Ecto neural progenitor cell (in vitro differentiated cells): Measurements from ENCODE around the gene PXN.
"Not testable (repeated sequence)": the region's sequence is repeated elsewhere in the genome, so short reads cannot be mapped to it uniquely, and the experiment has no call there.

Experiments used
- DNase-seq: peaks from one replicate; pipeline ENCODE4 v3.0.0-alpha.2; 2018; ENCODE audit warnings: low spot score

The PXN gene

DNA sequence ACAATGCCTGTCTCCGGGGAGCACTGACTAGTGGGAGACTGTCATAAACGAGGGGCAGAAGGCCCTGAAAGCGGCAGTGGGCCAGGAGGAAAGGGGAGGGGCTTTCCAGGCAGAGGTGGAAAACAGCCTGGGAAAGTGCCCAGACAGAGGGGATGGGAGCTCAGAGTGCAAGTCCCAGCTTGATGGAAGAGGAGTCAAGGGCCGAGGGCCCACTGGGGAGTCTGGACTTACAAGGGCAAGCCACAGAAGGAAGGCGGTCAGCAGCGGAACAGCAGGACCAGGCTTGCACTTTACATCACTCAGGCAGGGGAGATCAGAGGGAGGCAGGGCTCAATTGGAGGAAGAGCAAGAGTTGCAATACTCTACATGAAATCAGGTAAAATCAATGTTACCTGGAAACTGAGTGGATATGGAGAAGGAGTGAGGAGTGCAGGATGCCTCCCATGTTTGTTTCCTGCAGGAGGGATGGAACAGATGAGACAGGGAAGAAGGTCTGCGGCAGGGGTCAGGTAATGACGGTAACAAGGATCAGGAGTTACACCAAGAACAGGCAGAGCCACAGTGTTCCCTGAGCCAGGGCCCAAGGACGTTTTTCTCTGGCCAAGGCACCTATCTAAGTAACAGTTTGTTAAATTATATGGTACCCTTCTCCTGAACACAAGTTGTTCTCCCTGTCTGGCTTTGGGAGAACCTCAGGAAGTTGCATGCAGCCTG is 23.8 kb downstream of the PXN start:
- peak; percentile 48 for DNase-seq

DNA sequence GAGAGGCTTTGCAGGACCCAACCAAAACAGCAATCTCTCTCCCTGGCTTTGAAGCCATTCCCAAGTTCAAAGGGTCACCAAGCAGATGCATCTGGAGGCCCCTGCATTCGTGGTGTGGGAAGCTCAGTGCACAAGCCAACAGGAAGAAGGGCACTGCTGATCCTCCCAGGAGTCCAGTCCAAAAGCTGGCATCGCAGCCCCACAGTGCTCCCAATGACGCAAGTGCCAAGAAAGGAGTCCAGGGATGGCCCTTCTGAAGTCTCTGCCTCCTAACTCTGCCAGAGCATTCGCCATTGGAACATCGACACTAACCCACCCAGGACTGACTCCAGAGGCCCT is 25.1 kb downstream of the PXN start:
- DNase-seq = no peak

DNA sequence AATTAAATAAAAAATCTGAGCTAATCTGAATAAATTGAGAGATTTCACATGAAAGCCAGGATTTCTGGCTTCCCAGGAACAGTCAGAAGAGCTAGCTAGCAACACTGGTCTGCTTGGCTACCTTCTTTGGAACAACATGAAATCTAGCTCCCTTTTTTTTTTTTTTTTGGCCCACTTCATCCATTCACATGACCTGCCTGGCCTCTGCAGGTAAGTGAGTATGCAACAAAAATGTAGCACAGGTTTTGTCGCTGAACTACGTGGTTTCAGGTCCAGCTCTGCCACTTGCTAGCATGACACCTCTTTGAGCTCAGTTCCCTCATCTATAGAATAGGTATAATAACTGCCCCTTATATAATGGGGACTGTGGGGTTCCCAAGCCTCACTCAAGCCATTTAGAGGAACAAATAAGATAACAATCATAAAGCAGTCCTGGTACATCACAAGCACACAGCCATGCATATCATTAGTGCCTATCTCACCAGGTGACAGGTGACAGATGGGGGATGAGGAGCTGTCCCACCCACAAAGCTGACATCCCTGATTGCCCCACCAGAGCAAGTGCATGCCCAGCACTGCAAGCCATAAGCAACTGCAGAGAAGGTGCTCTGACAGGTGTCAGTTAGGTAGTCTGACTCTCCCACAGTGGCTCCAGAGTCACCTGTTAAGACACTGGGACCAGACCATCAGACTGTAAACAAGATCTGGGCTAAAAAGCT is 25.6 kb downstream of the PXN start:
- DNase-seq = no peak

- DNase-seq = no peak
Measured at GRCh38 chr12:120238839-120239445, 26.6 kb downstream of the PXN start.

GRCh38 chr12:120238217-120238616 is 27.3 kb downstream of the PXN start:
- DNase-seq = no peak

DNA sequence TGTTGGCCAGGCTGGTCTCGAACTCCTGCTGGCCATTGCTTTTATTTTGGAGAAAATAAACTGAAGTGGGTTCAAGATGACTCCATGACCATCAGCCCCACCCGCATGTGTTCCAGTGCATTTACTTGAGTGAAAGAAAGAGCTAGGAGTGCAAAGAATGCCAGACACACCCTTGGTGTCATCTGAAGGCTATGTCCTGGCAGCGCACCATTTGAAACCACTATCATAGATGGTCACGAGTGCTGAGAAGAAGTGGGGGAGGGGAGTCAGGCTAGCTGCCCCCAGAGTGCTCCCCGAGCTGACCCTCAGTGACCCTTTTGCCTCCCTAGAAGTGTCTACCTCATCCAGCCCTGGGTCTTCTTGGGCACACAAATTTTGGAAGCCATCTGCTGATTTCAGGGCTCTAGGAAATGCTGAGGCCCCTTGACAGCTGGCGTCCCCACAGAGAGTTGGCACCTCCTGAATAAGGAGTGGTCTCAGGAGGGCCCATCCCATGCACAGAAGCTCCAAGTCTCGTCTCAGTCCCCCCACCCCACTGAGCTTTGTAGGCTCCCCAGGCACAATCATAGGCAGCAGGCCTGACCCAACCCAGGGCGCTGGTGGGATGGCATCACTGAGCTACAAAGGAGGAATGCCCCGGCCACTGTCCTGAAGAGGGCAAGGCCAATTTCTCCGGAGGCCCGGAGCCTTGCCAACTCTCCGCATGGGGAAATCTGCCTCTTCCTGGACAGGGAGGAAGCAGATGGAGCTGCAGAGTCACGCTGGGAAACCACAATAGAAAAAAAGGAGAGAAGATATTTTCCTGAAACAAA is 28.0 kb downstream of the PXN start:
- DNase-seq = no peak

DNA sequence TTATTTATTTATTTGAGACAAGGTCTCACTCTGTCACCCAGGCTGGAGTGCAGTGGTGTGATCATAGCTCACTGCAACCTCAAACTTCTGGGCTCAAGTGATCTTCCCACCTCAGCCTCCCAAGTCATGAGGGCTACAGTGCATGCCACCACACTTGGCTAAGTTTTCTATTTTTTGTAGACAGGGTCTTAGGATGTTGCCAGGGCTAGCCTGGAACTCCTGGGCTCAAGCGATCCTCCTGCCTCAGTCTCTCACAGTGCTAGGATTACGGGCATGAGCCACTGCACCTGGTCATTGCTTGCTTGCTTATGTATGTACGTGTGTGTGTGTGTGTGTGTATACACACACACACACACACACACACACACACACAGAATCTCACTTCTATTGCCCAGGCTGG is 28.7 kb downstream of the PXN start:
- not testable (repeated sequence) for DNase-seq

- no peak for DNase-seq
Measured at GRCh38 chr12:120235369-120236323, 29.9 kb downstream of the PXN start.

DNA sequence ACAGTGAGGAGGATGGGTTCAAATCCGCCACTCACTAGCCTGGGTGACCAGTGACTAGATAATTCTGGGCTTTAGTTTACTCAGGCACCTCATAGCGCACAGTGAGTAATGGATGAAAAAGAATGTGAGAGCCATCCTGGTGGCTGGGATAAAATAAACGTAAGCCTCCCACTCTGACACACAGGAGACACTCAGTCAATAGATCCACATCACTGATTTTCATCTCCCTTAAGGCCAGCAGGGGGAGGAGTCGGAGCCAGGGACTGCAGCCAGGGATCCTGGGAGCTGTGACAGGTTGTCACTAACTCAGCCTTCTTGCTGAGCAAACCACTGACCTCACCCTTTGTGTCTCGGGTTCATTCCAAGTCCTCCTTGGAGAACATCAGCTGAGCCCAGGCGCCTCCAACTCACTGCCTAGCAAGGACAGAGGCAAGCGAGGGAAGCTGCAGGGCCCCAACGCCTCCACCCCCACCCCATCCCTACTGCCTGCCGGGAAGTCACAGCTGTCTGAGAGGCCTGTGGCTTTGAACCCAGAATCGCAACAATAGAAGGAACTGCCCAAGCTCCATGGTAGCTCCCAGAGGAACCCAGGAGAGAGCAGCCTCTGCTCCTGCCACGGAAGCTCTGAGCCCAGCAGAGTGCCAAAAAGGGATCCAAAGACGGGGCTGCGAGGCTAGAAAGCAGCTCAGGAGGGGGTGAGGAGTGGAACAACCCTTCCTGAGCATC is 30.7 kb downstream of the PXN start:
- DNase-seq = no peak

- DNase-seq = peak; percentile 53
Measured at GRCh38 chr12:120231316-120232011, 34.1 kb downstream of the PXN start.

- no peak for DNase-seq
Measured at GRCh38 chr12:120230974-120231315, 34.6 kb downstream of the PXN start.

- peak; percentile 85 for DNase-seq
Measured at GRCh38 chr12:120230326-120230973, 35.1 kb downstream of the PXN start.

GRCh38 chr12:120229487-120230325 is 35.8 kb downstream of the PXN start:
- DNase-seq = peak; percentile 73

GRCh38 chr12:120229071-120229486 is 36.5 kb downstream of the PXN start:
- no peak for DNase-seq

DNA sequence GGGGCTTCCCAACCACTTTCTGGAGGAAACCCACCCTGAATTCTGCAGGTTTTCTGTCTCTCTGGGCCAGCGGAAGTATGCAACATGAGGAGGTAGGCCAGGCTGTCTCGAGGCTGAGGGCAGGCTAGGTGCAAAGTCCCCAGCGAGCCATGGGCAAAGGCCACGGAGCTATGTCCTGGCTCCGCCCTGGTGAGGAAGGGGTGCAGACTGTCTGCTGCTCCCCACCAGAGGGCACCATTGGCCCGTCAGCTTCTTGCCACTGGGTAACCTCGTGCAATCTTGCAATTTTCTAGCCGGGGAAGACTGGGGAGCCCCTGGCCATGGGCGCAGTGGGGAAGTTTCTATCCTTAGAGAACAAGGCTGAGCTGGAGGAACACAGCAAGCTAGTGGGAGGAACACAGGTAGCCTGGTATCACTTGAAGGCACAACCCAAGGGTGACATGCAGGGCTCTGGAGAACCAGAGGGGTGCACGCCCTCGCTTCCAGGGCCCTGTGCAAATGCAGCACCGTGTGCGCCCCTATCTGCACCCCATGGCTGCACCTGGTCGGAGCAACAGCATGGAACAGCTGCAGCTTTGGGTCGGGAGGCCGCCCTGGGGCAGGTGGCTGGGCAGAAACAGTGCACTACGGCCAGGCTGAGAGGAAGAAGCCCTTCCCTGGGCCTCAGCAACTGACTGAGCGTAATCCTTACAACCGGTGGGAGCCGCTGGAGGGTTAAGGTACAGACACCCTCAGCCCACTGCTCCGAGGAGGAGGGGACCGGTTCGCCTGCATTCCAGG is 37.0 kb downstream of the PXN start:
- peak; percentile 94 for DNase-seq

- no peak for DNase-seq
Measured at GRCh38 chr12:120228041-120228290, 37.6 kb downstream of the PXN start.

DNA sequence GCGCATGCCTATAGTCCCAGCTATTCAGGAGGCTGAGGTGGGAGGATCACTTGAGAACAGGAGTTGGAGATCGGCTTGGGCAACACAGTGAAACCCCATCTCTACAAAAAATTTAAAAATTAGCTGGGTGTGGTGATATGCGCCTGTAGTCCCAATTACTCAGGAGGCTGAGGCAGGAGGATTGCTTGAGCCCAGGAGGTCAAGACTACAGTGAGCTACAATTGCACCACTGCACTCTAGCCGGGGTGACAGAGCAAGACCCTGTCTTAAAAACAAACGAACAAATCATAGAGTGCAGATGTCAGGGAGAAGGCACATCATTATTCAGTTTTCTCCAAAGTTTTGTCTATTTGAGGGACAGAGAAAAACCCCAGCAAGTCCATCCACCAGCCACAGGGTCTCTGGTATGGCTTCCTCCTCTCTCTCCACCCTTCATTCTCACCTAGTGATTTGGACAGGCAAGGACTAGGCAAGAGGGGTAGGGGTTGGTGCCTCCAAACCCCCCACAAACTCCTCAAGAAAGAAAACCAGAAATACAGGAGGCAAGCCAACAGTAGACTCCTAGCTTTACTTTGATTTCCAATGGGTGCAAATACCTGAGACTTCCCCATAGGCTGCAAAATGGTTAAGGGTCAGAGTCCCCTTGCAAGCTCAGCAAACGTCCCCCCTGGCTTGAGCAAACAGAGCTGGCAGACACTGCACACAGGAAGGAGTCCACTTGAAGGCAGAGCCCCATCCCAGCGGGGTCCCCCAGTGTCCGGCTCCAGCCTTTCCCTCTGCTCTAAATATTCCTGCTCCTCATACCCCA is 38.1 kb downstream of the PXN start:
- no peak for DNase-seq
